ENCODE data around the gene SYT1. TPM values are rescaled to one million over a fixed set of nuclear protein-coding genes. Genes with fewer than 3 reads are reported as not detected.

The SYT1 gene
- total and polyA plus RNA-seq, 11 donors, result 0.08 to 0.86 (median 0.16) TPM; not detected in 6

DNA sequence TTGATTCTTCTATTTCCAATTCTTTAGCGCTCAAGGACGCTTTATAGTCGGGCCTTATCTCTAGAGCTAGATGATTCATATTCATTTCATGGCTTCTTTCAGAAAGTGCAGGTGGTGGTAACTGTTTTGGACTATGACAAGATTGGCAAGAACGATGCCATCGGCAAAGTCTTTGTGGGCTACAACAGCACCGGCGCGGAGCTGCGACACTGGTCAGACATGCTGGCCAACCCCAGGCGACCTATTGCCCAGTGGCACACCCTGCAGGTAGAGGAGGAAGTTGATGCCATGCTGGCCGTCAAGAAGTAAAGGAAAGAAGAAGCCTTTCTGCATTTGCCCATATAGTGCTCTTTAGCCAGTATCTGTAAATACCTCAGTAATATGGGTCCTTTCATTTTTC, 584.2 kb downstream of the SYT1 start:
- no peak overlapping the region for H3K4me3 ChIP-seq
- no peak for TF ChIP-seq POLR2A (IDR thresholded peaks at IDR 0.05)
- TF ChIP-seq, protein P1, sequence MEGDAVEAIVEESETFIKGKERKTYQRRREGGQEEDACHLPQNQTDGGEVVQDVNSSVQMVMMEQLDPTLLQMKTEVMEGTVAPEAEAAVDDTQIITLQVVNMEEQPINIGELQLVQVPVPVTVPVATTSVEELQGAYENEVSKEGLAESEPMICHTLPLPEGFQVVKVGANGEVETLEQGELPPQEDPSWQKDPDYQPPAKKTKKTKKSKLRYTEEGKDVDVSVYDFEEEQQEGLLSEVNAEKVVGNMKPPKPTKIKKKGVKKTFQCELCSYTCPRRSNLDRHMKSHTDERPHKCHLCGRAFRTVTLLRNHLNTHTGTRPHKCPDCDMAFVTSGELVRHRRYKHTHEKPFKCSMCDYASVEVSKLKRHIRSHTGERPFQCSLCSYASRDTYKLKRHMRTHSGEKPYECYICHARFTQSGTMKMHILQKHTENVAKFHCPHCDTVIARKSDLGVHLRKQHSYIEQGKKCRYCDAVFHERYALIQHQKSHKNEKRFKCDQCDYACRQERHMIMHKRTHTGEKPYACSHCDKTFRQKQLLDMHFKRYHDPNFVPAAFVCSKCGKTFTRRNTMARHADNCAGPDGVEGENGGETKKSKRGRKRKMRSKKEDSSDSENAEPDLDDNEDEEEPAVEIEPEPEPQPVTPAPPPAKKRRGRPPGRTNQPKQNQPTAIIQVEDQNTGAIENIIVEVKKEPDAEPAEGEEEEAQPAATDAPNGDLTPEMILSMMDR (IDR thresholded peaks at IDR 0.05), result no peak
- ATAC-seq (no peak), DNase-seq (no peak)
- no peaks in the 10 kb centered on the region for H3K36me3 ChIP-seq
- H3K27ac ChIP-seq, result no peak overlapping the region
- H3K9me3 ChIP-seq, result no peaks in the 10 kb centered on the region
- H3K4me1 ChIP-seq, result peaks cover 0 to 4% (median 0%) of the 10 kb centered on the region in 12 donors
- no peaks in the 10 kb centered on the region for H3K27me3 ChIP-seq
- 95 to 98% (median 97%) methylated on average over 11 of the region's 11 CpGs for WGBS, 4 donors
- intact Hi-C loops (cut with DNase I), result no loop called here

DNA sequence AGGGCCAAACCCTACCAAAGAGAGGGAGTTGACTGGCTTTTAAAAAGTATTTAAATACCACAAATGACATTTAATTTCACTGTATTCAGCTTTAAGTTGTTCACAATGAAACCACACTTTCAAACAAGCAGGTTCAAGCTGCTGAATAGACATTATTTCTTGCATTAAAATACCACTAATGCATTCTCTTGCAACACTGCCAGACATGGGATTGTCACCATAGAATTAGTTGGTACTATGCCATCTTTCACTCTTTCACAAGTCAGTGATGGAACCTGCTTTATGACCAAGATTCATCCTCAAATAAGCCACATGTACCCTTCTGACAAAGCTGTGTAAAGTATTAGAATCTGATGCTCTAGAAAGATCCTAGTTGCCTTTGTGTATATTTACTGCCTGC, 586.8 kb downstream of the SYT1 start:
- ATAC-seq (no peak), DNase-seq (no peak)
- Histone ChIP-seq H3K9me3 (no peaks in the 10 kb centered on the region), H3K4me3 (no peak overlapping the region), H3K36me3 (no peaks in the 10 kb centered on the region), H3K4me1 (peaks cover 0 to 4% (median 0%) of the 10 kb centered on the region in 12 donors), H3K27me3 (no peaks in the 10 kb centered on the region), H3K27ac (peak overlapping the region in 3 of 12 donors; percentile 14 to 37 (median 26))
- TF ChIP-seq, protein P1 (IDR thresholded peaks at IDR 0.05), result no peak
- TF ChIP-seq POLR2A (IDR thresholded peaks at IDR 0.05), result no peak
- intact Hi-C loops (cut with DNase I), result no loop called here

DNA sequence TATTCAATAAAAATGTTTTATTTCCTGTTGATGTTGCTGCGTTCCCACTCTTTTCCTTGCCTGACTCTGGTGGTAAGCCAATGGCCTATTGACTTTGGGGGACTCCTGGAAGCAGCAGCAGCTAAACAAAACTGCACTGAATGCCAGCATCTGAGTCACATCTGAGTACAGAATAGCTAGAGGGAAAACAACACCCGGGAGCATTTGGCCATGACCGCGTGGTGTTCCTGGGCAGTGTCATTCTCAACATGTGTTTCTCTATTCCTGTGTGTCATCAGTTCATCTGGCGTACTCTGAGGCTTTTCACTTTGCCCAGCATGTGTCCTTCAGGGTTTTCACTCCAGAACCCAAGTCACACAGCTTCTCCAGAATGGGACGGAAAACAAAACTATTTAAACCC, 587.4 kb downstream of the SYT1 start:
- H3K27ac ChIP-seq, result peak overlapping the region in 3 of 12 donors; percentile 22 to 37 (median 26)
- H3K9me3 ChIP-seq, result no peaks in the 10 kb centered on the region
- peak overlapping the region in 1 of 12 donors; percentile 6 for H3K4me3 ChIP-seq
- DNase-seq (peak; percentile 20 to 45 (median 29)), ATAC-seq (peak; percentile 61 to 84 (median 76))
- H3K27me3 ChIP-seq, result no peaks in the 10 kb centered on the region
- intact Hi-C loops (cut with DNase I), result no loop called here
- no peaks in the 10 kb centered on the region for H3K36me3 ChIP-seq
- TF ChIP-seq, protein P1 (IDR thresholded peaks at IDR 0.05), result no peak
- no peak for TF ChIP-seq POLR2A (IDR thresholded peaks at IDR 0.05)
- H3K4me1 ChIP-seq, result peaks cover 0 to 4% (median 0%) of the 10 kb centered on the region in 12 donors
- WGBS, 4 donors, result 34 to 53% (median 50%) methylated on average over 6 of the region's 6 CpGs

DNA sequence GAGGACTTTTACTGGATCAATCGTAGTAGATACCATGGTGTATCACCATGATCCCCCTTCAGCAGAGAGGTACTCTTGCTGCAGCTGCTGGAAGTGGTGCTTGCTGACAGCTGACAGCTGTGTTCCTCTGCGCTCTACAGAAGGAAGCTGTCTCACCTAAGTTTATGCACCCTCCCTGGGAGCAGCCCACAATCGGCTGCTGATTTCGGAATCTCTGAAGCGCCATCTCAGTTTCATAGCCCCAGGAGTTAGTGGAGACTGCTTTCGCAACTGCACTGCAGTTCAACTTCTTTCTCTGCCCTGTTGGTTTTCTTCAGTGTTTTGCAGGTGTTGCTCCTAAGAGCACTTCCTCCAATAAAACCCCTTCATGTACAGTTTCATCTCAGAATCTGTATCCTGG, 588.3 kb downstream of the SYT1 start:
- Histone ChIP-seq H3K36me3 (no peaks in the 10 kb centered on the region), H3K4me3 (no peak overlapping the region), H3K4me1 (peaks cover 0 to 4% (median 0%) of the 10 kb centered on the region in 12 donors), H3K9me3 (no peaks in the 10 kb centered on the region), H3K27me3 (no peaks in the 10 kb centered on the region), H3K27ac (peak overlapping the region in 1 of 12 donors; percentile 26)
- no peak for DNase-seq
- TF ChIP-seq, protein P1 (IDR thresholded peaks at IDR 0.05), result no peak
- no peak for TF ChIP-seq POLR2A (IDR thresholded peaks at IDR 0.05)
- ATAC-seq, result no peak
- 85 to 89% (median 87%) methylated on average over 6 of the region's 6 CpGs for WGBS, 4 donors
- intact Hi-C loops (cut with DNase I), result no loop called here
